GM12872 (cell line): ENCODE data around the gene PRPSAP1.

ENCODE experiments used
- CTCF ChIP-seq: IDR thresholded peaks from 3 replicates; pipeline ENCODE4 v1.5.1; 2011; ENCODE audit warnings: low read depth, mild to moderate bottlenecking, low read length, moderate library complexity; ENCODE audit not compliant: insufficient read depth

The PRPSAP1 gene

DNA sequence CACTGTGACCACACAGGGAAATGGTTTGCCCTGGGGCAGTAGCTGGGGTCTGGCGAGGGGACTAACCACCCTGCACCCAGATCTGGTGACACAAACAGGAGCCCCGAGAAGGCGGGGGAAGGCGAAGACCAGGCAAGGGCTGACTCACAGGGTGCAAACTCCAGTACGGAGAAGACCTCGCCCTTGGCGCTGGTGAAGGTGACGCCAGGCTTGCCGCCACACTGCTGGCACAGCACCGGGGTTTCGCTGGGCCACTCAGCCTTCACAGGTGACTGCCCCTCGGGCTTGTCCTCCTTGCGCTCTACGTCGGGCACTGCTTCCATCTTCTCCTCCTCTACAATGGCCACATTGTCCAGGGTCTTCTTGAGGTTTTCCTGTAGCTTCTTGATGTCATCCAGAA is 42.3 kb upstream of the PRPSAP1 start:
- TF ChIP-seq CTCF: no peak

DNA sequence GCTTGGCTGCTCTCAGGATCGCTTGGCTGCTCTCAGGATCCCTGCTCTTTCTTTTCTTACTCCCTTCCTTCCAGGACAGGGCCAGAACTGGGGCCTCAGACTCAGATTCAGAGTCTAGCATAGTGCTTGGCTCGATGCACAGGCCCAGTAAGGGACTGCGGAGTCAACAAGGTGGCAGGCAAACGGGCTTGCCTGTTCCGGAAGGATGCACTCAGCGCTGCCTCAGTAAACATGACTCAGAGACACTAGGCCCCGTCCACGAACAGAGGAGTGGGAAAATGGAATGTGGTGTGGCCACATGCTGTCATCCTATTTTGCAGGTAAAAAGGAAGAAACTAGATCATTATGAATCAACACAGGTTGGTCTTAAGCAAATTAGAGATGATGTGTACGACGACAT is 40.5 kb upstream of the PRPSAP1 start:
- TF ChIP-seq CTCF: no peak

DNA sequence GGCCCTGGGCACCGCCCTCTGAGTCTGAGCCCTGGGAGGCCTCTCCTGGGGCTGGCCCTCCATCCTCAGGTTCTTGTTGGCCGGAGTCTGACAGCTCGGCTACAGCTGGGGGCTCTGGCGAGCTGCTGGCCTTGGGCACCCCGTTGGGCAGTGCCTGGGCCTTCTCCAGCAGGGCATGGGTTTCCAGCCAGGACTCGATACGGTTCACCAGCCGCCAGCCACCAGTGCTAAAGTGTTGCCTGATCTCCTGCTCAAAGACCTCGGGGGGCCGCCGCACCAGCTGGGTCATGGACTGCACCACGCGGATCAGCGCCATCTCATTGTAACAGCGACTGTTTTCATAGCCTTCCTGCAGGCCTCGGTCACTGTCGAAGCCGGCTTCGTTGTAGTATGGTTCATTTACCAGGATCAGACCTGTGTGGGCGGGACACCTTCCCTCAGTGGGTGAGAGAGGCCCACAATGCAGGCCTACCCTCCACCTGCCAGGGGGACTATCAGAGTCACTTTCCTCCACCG is 37.5 kb upstream of the PRPSAP1 start:
- no peak for TF ChIP-seq CTCF

- no peak for TF ChIP-seq CTCF
Measured at GRCh38 chr17:76390003-76390421, 36.3 kb upstream of the PRPSAP1 start.

- no peak for TF ChIP-seq CTCF
Measured at GRCh38 chr17:76388966-76389888, 35.5 kb upstream of the PRPSAP1 start.

DNA sequence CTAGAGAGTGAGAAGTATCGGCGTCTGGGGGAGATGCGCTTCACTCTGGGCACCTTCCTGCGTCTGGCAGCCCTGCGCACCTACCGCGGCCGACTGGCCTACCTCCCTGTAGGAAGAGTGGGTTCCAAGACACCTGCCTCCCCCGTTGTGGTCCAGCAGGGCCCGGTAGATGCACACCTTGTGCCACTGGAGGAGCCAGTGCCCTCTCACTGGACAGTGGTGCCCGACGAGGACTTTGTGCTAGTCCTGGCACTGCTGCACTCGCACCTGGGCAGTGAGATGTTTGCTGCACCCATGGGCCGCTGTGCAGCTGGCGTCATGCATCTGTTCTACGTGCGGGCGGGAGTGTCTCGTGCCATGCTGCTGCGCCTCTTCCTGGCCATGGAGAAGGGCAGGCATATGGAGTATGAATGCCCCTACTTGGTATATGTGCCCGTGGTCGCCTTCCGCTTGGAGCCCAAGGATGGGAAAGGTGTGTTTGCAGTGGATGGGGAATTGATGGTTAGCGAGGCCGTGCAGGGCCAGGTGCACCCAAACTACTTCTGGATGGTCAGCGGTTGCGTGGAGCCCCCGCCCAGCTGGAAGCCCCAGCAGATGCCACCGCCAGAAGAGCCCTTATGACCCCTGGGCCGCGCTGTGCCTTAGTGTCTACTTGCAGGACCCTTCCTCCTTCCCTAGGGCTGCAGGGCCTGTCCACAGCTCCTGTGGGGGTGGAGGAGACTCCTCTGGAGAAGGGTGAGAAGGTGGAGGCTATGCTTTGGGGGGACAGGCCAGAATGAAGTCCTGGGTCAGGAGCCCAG is 33.5 kb upstream of the PRPSAP1 start:
- no peak for TF ChIP-seq CTCF
